Calu3 (cell line): ENCODE data around the gene RPH3AL. TPM values are rescaled to one million over a fixed set of nuclear protein-coding genes. Genes with fewer than 3 reads are reported as not detected.

Source experiments
- BruUV-seq: library from RNA; stranded (reverse); fragments of 400-500 nt; replicated peaks from 2 replicates; lab custom pipeline; 2021; lab: Mats Ljungman, UMichigan
- CTCF ChIA-PET: fragments of 300-600 bp; sonication (Branson Sonifier 250); formaldehyde crosslinking; loops from one replicate; lab custom pipeline; 2022; ENCODE audit warnings: antibody characterized with exemption; lab: Charles Lee
- DNase-seq: peaks from one replicate; pipeline ENCODE4 v3.0.0; 2022
- H3K27ac Mint-ChIP-seq: one replicate; pipeline ENCODE4 v1.8.0; 2022; ENCODE audit warnings: mixed read lengths; ENCODE audit not compliant: unreplicated experiment
- H3K27me3 Mint-ChIP-seq: one replicate; pipeline ENCODE4 v1.8.0; 2022; ENCODE audit warnings: mixed read lengths; ENCODE audit not compliant: unreplicated experiment
- H3K36me3 Mint-ChIP-seq: one replicate; pipeline ENCODE4 v1.8.0; 2022; ENCODE audit warnings: mild to moderate bottlenecking, moderate library complexity, mixed read lengths; ENCODE audit not compliant: insufficient read depth, unreplicated experiment
- H3K4me1 Mint-ChIP-seq: one replicate; pipeline ENCODE4 v1.8.0; 2022; ENCODE audit warnings: mild to moderate bottlenecking, low read depth, mixed read lengths; ENCODE audit not compliant: unreplicated experiment
- H3K4me3 Mint-ChIP-seq: one replicate; pipeline ENCODE4 v1.8.0; 2022; ENCODE audit warnings: mild to moderate bottlenecking, low read depth, moderate library complexity, mixed read lengths; ENCODE audit not compliant: unreplicated experiment
- H3K9me3 Mint-ChIP-seq: one replicate; pipeline ENCODE4 v1.8.0; 2022; ENCODE audit warnings: low read depth, mixed read lengths; ENCODE audit not compliant: unreplicated experiment
- CTCF ChIP-seq: fragments of 200-600 bp; IDR thresholded peaks from one replicate; pipeline ENCODE4 v1.8.0; 2022; ENCODE audit warnings: antibody characterized with exemption; ENCODE audit not compliant: unreplicated experiment
- intact Hi-C: fragments of 100-400 bp; cut with micrococcal nuclease; formaldehyde crosslinking; loops from one replicate; pipeline ENCODE4 v1.10.0; 2022; ENCODE audit not compliant: unreplicated experiment
- total RNA-seq: library from RNA; stranded (reverse); gene quantifications from 2 replicates; pipeline ENCODE4 v1.2.3, GENCODE V29; 2022

The RPH3AL gene
- total RNA-seq, 1 experiment from 2014 or later, result 14.1 TPM

- Mint-ChIP-seq H3K36me3 (no peaks in the 10 kb centered on the region), H3K27ac (no peak overlapping the region), H3K27me3 (no peaks in the 10 kb centered on the region), H3K4me1 (no peaks in the 10 kb centered on the region), H3K4me3 (no peak overlapping the region), H3K9me3 (no peaks in the 10 kb centered on the region)
- no TSS peak for BruUV-seq
- DNase-seq, result no peak
- TF ChIP-seq CTCF, result no peak
- intact Hi-C loops, result no loop called here
- CTCF ChIA-PET, result no interaction called here
These were observed 69.4 kb downstream of the RPH3AL start for GRCh38 chr17:282912-283882.

DNA sequence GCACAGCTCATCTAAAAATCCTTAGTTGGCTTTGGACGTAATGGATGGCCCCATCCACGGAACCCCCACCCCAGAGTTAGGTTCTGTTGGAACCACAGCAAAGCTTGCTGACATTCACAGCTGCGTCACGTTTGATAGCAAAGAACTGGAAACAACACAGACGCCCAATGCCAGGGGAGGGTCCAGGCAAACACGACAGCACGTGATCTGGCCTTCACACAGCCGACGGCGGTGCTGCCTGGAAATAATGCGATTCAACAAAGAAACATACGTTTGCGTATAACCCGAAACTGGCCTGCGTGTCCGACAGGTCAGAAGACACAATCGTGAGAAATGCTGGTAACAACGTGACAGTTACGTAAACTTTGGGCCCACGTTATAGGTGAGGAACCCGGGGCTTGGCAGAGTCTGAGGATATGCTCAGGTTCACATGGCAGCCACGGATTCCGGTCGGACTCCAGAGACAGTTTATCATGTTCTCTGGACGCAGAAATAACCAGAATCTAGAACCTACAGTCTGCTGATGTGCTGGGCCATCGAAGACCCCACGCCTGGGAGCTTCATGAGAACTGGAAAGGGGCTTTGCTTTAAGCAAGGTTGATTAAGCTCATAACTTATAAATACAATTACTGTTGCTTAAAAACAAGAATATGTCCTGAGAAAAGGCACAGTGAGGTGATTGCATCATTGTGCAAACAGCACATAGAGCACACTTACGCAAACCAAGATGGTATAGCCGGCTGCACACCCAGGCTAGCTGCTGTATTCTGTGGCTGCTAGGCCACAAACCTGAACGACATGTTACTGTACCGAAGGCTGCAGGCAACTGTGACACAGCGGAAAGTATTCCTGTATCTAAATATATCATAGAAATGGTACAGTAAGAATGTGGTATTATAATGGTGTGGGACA is 70.4 kb downstream of the RPH3AL start:
- Mint-ChIP-seq H3K36me3 (no peaks in the 10 kb centered on the region), H3K27me3 (no peaks in the 10 kb centered on the region), H3K4me1 (no peaks in the 10 kb centered on the region), H3K9me3 (no peaks in the 10 kb centered on the region), H3K27ac (no peak overlapping the region), H3K4me3 (no peak overlapping the region)
- intact Hi-C loops, result no loop called here
- no TSS peak for BruUV-seq
- CTCF ChIA-PET, result no interaction called here
- DNase-seq, result no peak
- TF ChIP-seq CTCF, result no peak

DNA sequence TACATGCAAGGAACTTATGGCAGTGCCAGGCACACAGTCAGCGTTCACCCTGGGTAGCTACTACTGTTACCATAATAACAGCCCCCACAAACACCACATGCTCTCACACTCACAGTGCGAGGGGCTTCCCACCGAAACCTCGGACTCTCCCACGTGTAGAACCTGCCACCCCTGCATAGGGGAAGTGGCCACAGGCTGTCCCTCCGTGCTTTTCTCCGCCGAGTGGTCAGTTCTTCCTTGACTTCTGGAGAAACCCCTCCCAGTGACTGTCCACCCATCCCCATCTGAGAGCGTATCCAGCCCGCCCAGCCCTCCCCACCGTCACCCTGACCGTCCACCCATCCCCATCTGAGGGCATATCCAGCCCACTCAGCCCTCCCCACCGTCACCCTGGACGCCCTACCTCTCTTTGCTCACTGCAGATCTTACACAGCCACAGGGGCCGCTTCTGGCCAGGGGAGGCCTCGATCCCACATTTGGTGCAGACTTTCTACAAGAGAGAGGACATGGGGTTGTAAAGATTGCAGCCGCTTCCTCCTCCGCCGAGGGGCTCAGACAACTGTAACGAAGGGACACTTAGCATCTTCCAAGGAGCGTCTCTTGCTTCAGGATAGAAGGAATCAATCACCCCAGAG is 71.1 kb downstream of the RPH3AL start:
- TF ChIP-seq CTCF, result no peak
- BruUV-seq, result no TSS peak
- DNase-seq, result no peak
- H3K27me3 Mint-ChIP-seq, result no peaks in the 10 kb centered on the region
- intact Hi-C loops, result no loop called here
- no peak overlapping the region for H3K27ac Mint-ChIP-seq
- no peaks in the 10 kb centered on the region for H3K9me3 Mint-ChIP-seq
- no peaks in the 10 kb centered on the region for H3K4me1 Mint-ChIP-seq
- H3K36me3 Mint-ChIP-seq, result no peaks in the 10 kb centered on the region
- CTCF ChIA-PET, result no interaction called here
- H3K4me3 Mint-ChIP-seq, result no peak overlapping the region

- no peak for TF ChIP-seq CTCF
- CTCF ChIA-PET, result no interaction called here
- DNase-seq, result no peak
- H3K4me1 Mint-ChIP-seq, result no peaks in the 10 kb centered on the region
- H3K36me3 Mint-ChIP-seq, result no peaks in the 10 kb centered on the region
- no peaks in the 10 kb centered on the region for H3K27me3 Mint-ChIP-seq
- no peaks in the 10 kb centered on the region for H3K9me3 Mint-ChIP-seq
- intact Hi-C loops, result no loop called here
- H3K4me3 Mint-ChIP-seq, result no peak overlapping the region
- no TSS peak for BruUV-seq
- no peak overlapping the region for H3K27ac Mint-ChIP-seq
These were observed 71.7 kb downstream of the RPH3AL start for GRCh38 chr17:280901-281300.
